Measurements from ENCODE around the gene SLC15A3.

SLC15A3 gene

DNA sequence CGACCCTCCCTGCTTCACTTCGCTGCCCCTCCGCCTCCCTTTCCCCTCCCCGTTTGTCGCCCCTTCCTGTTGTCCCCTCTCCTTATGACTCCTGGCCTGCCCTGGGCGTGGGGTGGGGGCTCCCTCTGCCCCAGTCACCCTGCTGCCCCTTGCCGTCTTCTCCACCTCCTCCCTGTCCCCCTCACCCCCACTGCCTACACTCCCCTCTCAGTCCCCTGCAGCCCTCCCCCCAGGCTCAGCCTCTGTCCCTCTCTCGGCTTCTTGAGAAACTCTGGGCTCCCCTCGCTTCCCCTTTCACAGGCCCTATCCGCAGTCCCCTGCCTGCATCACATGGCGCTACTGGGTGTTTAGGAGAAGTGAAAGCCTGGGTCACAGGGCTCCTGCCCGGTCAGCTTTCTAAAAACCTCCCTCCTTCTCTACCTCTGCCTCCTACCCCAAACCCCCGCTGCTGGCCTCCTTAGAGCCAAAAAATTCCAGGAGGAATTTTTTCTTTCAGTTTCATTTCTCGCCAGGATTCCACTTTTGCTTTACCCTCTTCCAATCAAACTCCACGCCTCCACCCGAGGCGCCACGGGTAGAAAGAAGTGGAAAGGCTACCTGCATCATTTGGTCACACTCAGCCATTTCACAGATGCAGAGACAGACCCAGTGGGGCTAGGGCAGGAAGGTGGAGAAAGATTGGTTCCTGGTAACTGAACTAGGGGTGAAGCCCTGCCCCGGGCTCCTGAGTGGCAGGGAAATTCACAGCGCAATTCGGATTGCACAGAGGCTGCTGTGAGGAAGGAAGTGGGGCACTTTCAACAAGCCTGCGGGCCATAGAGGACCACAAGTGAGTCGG lies at the start of gene SLC15A3:
Gene SLC15A3 (minus strand): TSS at position 273 of the 838 bp plus-strand sequence. CDS start 625 bp downstream, outside the sequence.
- DNase-seq: no peak

DNA sequence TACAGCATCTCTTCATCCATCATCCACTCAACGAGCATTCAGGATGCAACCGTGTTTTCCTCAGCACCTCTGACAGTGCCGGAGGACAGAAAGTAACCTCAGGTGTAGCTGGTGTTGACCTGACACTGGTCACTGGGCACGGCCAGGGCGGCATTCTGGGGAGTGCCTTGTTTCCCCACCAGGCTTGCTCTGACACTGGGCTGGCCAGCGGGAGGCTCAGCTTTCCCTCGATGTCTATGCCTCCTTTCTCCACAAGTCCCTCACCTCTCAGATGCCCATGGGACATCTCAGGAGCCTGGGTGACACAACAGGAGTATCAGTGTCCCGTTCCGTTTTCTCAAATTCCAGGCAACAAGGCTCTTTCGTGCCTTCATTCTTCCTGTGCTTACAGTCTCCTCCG lies 48.5 kb upstream of the SLC15A3 start:
- DNase-seq: no peak

DNA sequence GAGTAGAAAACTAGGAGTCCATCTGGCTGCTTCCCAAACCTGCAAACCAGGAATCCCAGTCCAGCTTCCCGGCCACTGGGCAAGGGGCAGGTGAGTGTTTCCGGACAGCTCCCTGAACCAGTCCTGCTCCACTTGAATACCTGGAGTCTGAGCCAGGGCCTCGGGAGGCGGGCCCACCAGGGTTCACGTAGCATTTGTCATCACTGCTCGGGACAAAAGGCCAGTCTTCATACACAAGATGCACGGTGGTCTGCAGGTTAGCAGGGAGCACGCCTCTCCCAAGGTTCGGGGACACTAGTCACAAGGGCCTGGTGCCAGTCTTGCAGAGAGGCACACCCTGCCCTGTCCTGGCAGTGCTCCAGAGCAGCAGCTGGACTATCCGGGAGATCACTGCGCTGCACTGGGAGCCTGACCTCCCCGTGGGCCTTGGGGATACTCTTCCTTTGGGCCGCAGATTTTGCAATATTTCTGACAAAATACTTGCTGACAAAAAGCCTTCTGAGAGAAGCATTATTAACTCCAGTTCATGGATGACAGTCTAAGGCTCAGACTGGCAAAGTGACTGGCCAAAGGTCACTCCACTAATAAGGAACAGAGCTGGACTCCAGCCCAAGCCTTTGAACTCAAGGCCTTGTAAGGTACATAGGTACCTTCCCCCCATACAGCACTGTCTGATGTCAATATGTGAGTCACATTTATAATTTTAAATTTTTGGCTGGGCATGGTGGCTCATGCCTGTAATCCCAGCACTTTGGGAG lies 44.6 kb upstream of the SLC15A3 start:
- DNase-seq: no peak

DNA sequence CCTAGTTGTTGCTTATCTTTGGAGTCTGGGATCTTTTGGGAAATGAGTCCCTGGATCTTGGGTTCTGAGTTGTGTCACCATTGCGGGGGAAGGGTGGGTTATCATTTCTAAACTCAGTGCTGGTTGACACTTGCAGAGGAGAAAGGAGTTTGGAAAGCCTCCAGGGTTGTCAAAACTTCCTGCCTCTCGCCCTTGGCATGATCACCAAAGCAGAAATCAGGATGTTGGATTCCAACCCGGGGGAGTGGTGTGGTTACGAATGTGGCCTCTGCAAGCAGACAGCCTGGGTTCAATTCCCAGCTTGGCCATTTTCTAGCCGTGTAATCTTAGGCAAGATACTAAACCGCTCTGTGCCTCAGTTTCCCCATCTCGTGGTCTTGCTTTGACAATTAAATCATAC lies 43.8 kb upstream of the SLC15A3 start:
- no peak for DNase-seq

DNA sequence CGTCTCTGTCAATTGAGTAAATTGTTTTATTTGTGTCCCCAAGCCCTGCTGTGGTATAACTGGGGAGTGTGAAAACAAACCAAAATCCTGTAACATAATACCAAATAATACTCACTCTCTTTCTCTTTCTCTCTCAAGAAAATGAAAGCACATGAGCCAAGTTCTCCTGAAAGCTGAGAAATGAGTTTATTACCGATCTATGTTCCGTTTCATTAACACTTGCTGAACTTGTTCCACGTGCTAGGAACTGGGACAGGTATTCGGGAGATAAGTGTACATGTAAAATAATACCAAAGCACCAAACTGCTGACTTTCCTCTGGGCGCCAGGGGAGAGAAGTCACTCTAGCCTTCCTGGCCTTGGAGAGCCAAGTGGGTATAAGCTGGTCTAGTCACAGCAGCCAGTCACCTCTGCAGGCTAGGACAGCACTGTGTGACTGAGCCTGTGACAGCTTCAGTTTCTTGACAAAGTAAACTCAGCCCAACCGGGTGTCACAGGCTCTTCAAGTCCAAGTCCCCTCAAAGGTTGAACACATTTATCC lies 42.6 kb upstream of the SLC15A3 start:
- DNase-seq: no peak

DNA sequence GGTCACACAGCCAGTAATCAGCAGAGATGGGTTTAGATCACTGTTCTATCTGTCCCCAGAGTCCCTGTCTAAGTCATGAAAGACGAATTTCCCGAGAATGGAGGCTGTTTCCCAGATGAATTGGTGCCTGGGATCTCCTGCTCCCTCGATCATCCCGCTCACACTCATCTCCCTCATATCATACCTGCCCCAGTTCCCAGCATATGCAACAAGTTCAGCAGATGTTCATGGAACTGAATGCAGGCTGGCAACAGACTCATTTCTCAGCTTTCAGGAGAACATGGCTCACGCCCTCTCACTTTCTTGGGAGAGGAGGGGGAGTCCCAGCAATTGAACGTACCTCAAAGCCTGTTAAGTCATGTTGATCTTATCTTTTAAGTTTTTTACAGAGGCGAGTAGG lies 41.6 kb upstream of the SLC15A3 start:
- no peak for DNase-seq

DNA sequence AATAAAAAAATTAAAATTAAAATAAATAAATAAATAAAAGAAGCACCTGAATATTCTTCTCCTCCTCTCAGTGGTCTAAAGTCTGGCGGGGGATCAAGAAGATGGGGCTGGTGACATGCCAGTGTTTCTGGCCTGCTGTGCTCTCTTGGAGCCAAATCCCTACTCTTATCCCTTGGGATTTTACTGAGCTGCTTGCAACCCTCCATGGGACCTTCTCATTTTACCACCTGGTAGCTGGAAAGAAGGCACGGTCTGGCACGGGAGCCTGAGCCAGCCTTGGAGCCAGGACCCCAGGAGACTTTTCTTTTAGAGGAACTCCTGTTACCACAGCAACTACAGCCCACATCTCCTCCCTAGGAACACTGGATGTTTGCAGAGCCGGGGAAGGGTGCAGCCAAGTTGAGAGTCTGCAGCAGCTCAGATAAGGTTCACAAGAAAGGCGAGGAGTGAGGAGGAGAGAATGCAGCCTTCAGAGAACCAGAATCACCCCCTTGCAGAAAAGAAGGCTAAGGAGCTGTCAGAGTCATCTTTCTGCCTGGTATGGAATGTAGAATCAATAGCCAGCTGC lies 41.0 kb upstream of the SLC15A3 start:
- no peak for DNase-seq

DNA sequence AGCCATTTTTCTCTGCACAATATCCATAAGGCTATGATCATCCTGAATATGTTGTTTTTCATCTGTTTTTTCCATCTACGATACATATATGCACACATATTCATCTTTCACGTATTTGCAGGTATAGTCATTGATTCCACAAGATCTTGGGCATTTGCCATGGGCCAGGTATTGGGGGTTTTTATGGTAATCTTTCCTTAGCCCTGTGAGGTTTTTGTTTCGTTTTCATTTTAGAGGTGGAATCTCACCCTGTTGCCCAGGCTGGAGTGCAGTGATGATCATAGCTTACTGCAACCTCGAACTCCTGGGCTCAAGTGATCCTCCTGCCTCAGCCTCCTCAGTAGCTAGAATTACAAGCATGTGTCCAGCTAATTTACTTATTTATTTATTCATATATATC lies 39.5 kb upstream of the SLC15A3 start:
- no peak for DNase-seq

DNA sequence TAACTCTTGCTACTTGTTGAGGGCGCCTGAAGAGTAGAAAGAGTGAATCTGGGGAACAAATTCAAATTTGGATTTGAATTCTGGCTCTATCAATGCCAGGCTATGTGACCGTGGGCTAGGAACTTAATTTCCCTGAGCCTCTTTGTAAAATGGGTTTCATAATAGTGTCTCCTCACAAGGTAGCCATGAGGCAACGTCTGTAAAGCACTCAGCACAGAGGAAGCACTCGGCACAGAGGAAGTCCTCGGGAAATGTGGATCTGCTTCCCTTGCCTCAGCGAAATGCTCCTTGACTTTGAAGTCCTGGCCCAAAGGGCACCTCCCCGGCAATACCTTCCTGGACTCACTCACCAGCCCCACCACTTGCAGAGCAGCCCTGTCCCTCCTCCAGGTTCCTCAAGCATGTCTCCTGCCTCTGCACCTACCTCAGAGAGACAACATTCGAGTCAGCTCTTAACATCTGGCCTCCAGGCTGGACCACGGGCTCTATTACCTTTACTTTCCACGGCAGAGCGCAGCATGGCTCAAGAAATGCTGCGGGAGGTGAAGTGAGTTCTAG lies 37.2 kb upstream of the SLC15A3 start:
- no peak for DNase-seq

DNA sequence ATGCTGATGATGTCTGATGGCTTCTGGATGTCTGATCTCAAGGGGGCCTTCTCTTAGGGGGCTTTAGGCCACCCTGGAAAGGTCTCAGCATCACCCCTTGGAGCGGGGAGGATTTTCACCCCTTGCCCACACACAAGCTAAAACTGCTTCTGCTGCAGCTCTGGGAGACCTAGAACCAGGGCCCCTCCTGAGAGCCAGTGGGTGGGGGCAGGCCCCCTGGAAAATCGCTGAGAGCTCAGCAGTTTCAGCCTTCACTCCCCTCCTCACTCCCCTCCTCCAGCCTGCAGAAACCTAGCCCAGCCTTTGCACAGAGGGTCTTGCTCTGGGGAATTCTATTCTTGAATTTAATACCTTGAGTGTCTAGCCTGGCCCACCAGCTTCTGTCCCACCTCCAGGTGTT lies 36.7 kb upstream of the SLC15A3 start:
- DNase-seq: no peak

DNA sequence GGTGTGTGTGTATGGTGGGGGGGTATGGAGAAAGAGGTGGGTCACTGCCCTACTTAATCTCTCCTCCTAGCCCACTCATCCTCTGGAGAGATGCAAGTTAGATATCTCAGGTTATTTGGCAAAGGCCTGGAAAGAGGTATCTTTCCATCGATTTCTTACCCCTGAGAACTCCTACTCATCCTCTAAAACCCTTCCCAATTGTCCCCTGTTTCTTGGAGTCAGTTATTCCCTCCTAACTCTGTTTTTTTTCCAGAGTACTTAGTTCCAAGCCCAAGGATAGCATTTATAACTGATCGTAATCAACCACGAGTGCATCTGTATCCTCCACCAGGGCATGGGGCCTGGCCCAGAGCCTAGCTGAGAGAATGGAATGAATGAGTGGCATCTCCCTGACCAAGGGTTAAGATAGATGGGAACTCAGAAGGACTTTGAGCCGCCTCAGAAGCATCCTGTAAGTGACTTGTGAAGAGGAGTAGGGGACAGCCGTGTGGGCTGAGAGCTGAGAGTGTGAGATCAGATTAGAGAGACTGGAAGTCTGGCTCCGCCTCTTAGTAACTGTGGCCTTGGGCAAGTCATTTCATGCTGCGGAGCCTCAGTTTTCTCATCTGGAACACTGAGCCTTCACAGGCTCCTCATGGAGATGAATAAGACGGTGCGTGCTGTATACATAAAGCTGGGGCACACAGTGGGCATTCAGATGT lies 35.8 kb upstream of the SLC15A3 start:
- DNase-seq: no peak

DNA sequence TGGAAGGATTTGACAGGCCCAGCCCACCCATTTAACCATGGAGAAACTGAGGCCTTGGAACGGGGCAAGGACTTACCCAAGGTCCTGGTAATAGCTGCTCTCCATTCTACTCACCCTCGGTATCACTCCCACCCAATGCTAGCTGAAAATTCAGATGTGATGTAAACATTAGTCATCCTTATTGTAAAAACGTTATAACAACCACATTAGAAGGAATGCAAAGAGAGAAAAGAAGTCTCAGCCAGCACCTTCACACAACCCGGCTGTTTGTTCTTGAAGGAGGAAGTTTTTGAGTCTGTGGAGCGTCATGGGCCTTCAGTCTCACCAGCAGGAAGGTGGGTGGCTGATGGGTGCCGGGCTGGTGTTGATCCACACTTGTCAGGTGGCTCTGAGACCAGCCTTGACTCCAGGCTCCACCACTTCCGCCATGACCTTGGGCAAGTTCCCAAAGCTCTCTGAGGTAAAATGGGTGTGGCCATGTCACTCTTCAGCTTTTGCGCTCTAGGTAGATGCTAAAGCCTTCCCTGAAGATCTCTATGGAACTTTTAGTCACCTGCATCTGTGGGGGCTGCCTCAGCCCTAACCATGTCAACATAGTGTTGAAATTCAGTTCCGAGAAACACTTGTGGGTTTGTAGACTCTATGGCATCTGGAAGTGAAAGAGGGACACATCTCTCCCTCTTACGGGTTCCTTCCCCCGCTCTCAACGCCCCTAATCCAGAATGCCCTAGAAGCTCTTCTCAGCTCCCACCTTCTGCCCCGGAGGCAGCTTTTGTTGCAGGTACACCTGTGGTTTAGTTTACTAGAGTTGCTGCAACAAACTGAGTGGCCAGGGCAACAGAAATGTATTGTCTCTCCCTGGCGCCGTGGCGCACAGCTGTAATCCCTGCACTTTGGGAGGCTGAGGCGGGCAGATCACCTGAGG lies 34.3 kb upstream of the SLC15A3 start:
- DNase-seq: no peak

DNA sequence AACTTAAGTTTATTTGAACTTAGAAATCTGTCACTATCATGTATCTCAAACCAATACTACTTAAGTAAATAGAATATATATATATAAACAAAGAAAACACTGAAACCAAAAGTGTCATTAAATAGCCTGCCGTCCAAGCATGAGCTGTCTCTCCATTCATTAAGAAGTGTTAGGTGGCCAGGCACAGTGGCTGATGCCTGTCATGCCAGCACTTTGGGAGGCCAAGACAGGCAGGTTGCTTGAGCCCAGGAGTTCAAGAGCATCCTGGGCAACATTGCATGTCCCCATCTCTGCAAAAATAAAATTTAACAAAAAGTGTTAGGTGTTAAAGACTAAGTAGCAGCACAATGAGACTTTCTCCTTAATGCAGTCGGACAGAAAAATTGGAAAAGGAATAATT lies 33.5 kb upstream of the SLC15A3 start:
- DNase-seq: no peak

DNA sequence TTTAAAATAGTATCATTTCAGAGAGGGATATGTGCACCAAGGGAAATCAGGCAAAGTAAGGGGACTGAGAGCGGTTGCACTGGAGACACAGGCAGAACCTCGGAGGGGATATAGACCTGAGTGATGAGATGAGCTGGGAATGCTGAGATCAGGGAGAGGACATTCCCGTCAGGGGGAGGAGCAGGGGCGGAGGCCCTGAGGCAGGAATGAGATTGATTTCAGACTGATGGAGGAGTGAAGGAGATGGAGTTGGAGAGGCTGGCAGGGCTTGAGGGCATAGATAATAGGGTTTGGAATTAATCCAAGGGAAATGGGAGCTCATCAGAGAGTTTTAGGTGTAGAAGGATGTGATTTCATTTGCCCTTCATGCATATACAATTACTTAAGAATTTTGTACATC lies 32.7 kb upstream of the SLC15A3 start:
- DNase-seq: no peak

DNA sequence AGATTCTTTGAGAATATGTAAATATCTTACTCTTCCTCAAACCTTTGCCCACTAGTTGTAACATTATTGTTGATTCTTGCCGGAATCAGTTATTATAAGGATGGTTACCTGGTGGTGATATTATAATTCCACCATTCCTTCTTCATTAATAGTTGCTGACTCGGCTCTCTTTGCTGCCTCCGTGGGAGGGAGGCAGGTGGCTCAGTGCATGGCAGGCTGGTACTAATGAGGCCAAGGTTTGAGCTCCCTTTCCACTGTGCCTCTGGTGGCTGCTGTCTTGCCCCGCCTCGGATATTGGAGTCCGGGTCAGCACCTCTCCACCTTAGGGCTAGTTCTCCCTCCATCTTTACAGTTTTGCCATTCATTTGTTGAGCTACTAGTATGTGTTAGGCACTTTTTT lies 32.2 kb upstream of the SLC15A3 start:
- no peak for DNase-seq

DNA sequence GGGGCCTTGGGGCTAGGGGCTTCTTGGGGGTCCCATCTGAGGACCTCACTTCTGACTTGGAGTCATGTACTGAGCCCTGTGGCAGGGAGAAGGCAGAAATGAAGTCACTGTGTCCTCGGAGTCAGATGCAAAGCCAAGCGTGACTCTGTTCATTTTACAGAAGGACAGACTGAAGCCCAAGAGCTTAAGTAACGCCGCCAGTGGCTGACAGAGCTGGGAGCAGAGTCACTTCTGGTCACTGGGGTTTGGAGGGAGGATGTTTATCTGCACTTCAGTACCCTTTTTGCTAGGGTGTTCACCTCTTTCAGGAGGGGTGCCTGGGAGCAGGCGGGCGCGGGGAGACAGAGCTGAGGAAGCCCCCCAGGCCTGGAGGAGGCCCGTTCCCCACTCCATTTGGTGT lies 30.2 kb upstream of the SLC15A3 start:
- DNase-seq: no peak

DNA sequence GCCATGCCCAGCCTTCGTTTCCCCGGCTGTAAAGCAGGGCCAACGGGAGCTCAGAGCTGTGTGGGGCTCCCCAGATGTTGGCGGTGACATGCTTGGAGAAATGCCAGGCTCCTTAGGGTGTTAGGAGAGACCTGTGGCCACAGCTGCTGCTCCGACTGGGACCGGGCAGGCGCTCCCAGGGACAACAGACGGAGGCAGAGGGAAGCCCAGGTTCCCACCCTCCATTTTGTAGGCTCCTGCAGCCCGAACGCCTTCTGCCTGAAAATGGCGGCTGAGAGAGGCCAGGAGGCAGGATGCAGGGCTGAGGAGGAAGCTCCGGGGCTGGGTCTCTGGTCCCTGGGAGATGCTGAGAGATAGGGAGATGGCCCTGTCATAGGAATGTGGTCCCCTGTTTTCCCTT lies 29.5 kb upstream of the SLC15A3 start:
- no peak for DNase-seq

DNA sequence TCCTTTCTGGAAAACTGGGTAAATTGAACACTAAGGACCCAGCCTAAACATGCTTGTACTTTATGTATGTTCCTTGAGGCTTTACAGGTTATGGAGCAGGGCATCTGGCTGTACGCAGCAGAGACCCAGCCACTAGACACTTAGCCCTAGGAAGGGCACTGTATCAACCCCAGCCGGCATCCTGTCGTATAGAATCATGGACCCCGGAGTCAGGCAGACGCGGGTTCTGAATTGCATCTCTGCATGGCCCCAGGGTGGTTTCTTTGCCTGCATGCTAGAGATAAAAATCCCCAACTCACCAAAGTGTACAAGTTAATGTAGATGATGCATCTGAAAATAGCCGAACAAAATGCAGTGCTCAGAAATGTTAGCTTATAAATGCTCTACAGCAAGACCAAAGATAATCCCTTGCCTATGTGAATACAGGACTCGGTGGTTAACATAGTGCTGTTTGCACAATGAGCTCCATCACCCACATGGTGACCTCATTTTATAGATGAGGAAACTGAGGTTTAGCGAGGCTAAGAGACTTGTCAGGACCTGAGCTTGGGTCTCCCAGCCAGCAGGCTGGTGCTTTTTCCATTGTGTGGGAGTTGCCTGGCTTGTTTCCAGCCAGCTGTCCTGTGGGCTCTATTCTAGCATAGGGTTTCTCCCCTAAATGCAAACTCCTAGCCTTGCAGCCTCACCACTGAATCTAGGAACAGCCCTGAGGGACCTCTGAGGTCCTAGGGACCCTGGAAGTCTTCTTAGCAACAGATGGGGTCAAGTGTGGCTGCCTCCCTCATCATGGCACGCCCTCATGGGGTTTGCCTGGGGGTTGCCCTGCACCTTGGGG lies 26.8 kb upstream of the SLC15A3 start:
- DNase-seq: no peak

DNA sequence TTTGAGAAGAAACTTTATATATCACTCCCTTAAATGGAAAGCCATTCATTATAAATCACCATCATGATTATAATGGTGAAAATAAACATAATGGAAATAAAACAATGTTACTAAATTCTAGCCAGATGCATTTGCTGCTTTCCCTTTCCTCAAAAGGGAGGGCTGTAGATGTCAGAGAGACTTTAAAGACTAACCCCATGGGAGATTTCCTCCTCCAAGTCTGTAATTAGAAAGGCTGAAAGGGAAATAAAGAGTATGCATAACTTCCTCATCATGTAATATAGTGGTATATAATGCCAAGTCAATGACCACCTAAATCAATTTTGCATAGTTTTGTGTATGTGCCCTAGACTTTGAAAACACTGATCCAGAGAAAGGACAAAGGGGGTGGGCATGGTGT lies 25.9 kb upstream of the SLC15A3 start:
- DNase-seq: no peak

DNA sequence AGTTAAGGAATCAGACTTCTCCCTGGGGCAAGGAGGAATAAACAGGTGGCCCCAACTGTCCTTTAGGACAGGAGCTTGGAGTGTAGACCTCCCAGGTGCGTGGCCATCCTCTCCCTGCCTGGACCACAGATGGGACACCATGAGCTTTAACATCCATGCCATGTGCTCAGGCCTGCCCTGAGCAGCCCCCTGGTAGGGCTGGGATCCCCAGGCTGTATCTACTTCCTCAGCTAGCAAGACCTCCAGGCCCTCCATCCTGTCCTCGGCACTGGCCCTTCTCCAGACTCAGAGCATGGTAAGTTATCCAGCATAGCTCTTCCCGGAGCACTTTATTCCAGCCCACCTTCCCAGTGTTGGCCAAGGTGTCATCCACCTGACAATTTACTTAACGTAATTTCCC lies 25.2 kb upstream of the SLC15A3 start:
- no peak for DNase-seq

DNA sequence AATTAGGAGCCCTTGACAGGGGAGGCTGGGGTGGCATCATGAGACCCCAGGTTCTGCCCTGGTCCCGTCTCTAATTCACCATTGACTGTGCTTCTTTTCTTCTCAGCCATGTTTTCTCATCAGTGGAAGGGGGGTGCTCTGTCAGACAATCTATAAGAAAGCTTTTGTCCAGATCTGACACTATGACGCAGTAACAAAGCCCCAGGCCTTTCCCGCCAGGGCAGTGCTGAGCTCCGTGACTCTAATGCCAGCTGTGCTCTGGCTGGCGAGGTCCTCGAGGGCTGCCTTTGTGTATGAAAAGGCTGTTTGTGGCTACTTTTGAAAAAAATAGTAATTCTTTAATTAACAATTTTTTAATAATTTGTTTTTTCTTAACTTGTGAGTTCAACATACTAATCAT lies 22.8 kb upstream of the SLC15A3 start:
- no peak for DNase-seq

Measured in NCI-H510A (cell line).